Upper lobe of left lung (tissue), 6 donors: ENCODE measurements around the gene HMGN4. TPM values are rescaled to one million over a fixed set of nuclear protein-coding genes. Genes with fewer than 3 reads are reported as not detected.

ENCODE experiments used
- ATAC-seq, 2 donors: fragments of 200-7000 bp; cut with Tn5 transposase; one replicate each; pipeline ENCODE4 v1.9.1; 2022; ENCODE audit warnings: mild to moderate bottlenecking in 2 of 2, moderate library complexity in 2 of 2; ENCODE audit not compliant: low FRiP score in 2 of 2
- DNase-seq, 2 donors: peaks; one replicate each; pipeline ENCODE4 v3.0.0-alpha.2; 2019 to 2020
- H3K27ac ChIP-seq, 4 donors: fragments of 200-600 bp; sonication (generic); one replicate each; pipeline ENCODE4 v1.5.1; 2016 to 2019
- H3K27me3 ChIP-seq, 4 donors: fragments of 200-600 bp; sonication (generic); one replicate each; pipeline ENCODE4 v1.5.1; 2017 to 2019
- H3K36me3 ChIP-seq, 4 donors: fragments of 200-600 bp; sonication (generic); one replicate each; pipeline ENCODE4 v1.5.1; 2016 to 2019
- H3K4me1 ChIP-seq, 4 donors: fragments of 200-600 bp; sonication (generic); one replicate each; pipeline ENCODE4 v1.5.1; 2018 to 2019
- H3K4me3 ChIP-seq, 4 donors: fragments of 200-600 bp; sonication (generic); one replicate each; pipeline ENCODE4 v1.5.1; 2017 to 2019; ENCODE audit warnings: mild to moderate bottlenecking in 2 of 4, moderate library complexity in 1 of 4
- H3K9me3 ChIP-seq, 4 donors: fragments of 200-600 bp; sonication (generic); one replicate each; pipeline ENCODE4 v1.5.1; 2018 to 2019
- EP300 ChIP-seq, 4 donors: sonication (generic); formaldehyde crosslinking; IDR thresholded peaks; one replicate each; pipeline ENCODE4 v1.5.1; 2017; ENCODE audit warnings: antibody characterized with exemption in 4 of 4, control low read depth in 2 of 4
- POLR2A ChIP-seq, 4 donors: fragments of 450-650 bp; IDR thresholded peaks; one replicate each; pipeline ENCODE4 v1.5.1; 2016 to 2017; ENCODE audit warnings: antibody characterized with exemption in 4 of 4, mild to moderate bottlenecking in 2 of 4
- POLR2AphosphoS5 ChIP-seq, 2 donors: sonication (generic); formaldehyde crosslinking; IDR thresholded peaks; one replicate each; pipeline ENCODE4 v1.5.1; 2017; ENCODE audit warnings: antibody characterized with exemption in 2 of 2
- WGBS, 2 donors: methylation state at CpG; one replicate each; pipeline ENCODE4 v1.1.5; 2017 to 2018; 5-methylcytosine and 5-hydroxymethylcytosine counted together
- total RNA-seq, 6 donors: library from RNA; depleted of rRNA in 4 of 6; stranded (reverse); fragments of >200 nt in 4 of 6; gene quantifications; one replicate each; pipeline versions ENCODE4 v1.1.0 to v1.2.1, GENCODE V29; 2016 to 2021
- TF ChIP-seq, protein P1 (sequence below), 6 experiments: fragments of 450-650 bp in 4 of 6; fragments of 200-600 bp in 2 of 6; sonication (generic) in 2 of 6; IDR thresholded peaks; one replicate each; pipeline ENCODE4 v1.5.1; 2016 to 2019; ENCODE audit warnings: antibody characterized with exemption in 6 of 6
- donor health status: DM: no; HTN: no; CAD: no; lungs with moderate emphysema.
- donor health status: DM: no; HTN: yes; CAD: no; lungs with severe emphysema.

The HMGN4 gene
- total RNA-seq, 6 donors from 2014 or later = 35.6 to 76.7 (median 45.5) TPM

DNA sequence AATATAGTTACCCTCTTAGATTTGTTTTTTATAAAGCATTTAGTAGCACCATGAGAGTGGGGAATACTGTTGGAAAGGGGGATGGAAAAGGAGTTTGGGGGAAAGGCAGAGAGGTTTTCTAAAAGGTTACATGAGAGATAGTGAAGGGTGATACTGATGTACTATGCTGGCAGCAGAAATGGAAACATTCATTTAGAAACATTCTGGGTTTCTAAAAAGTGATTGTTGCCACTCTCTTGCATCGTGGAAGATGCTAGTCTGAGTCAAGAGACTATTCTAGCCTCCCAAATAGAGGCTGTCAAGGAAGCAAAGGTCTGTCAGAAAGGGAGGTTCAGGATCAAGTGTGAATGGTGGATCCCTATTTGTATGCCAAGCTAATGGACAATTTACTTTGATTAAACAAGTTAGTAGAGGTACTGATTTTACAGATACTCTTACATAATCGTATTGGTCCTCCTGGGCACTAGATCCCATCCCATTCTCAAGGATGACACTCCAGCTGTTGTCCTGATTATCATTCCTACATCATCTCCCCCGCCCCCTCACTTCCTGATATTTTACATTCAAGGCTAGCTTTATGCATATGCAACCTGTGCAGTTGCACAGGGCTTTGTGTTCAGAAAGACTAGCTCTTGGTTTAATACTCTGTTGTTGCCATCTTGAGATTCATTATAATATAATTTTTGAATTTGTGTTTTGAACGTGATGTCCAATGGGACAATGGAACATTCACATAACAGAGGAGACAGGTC, 43.2 kb downstream of the HMGN4 start:
- Histone ChIP-seq H3K4me1 (peaks cover 0 to 8% (median 6%) of the 10 kb centered on the region in 4 donors), H3K4me3 (no peak overlapping the region), H3K27me3 (no peaks in the 10 kb centered on the region), H3K27ac (no peak overlapping the region), H3K36me3 (no peaks in the 10 kb centered on the region), H3K9me3 (peaks cover 0 to 4% (median 0%) of the 10 kb centered on the region in 4 donors)
- no peak for TF ChIP-seq EP300 (IDR thresholded peaks at IDR 0.05)
- TF ChIP-seq POLR2AphosphoS5 (IDR thresholded peaks at IDR 0.05) = no peak
- no peak for TF ChIP-seq POLR2A (IDR thresholded peaks at IDR 0.05)
- TF ChIP-seq, protein P1, sequence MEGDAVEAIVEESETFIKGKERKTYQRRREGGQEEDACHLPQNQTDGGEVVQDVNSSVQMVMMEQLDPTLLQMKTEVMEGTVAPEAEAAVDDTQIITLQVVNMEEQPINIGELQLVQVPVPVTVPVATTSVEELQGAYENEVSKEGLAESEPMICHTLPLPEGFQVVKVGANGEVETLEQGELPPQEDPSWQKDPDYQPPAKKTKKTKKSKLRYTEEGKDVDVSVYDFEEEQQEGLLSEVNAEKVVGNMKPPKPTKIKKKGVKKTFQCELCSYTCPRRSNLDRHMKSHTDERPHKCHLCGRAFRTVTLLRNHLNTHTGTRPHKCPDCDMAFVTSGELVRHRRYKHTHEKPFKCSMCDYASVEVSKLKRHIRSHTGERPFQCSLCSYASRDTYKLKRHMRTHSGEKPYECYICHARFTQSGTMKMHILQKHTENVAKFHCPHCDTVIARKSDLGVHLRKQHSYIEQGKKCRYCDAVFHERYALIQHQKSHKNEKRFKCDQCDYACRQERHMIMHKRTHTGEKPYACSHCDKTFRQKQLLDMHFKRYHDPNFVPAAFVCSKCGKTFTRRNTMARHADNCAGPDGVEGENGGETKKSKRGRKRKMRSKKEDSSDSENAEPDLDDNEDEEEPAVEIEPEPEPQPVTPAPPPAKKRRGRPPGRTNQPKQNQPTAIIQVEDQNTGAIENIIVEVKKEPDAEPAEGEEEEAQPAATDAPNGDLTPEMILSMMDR (IDR thresholded peaks at IDR 0.05) = no peak
- DNase-seq (no peak), ATAC-seq (no peak)
- 54 to 69% methylated on average over 4 of the region's 4 CpGs for WGBS, 2 donors

DNA sequence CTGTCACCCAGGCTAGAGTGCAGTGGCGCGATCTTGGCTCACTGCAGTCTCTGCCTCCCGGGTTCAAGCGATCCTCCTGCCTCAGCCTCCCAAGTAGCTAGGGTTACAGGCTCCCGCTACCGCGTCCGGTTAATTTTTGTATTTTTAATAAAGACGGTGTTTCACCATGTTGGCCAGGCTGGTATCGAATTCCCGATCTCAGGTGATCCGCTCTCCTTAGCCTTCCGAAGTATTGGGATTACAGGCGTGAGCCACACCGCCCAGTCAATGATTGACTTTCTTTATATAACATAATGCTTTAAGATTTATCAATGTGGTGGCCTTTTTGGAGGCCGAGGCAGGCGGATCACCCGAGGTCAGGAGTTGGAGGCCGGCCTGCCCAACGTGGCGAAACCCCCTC, 50.8 kb downstream of the HMGN4 start:
- no peaks in the 10 kb centered on the region for H3K36me3 ChIP-seq
- peaks cover 0 to 8% (median 0%) of the 10 kb centered on the region in 4 donors for H3K27me3 ChIP-seq
- H3K27ac ChIP-seq = no peak overlapping the region
- no peaks in the 10 kb centered on the region for H3K9me3 ChIP-seq
- WGBS, 2 donors = 92 to 93% methylated on average over 21 of the region's 21 CpGs
- no peak for DNase-seq
- TF ChIP-seq POLR2A (IDR thresholded peaks at IDR 0.05) (no peak), EP300 (IDR thresholded peaks at IDR 0.05) (no peak), POLR2AphosphoS5 (IDR thresholded peaks at IDR 0.05) (no peak)
- TF ChIP-seq, protein P1 (IDR thresholded peaks at IDR 0.05) = no peak
- no peaks in the 10 kb centered on the region for H3K4me1 ChIP-seq
- ATAC-seq = no peak
- no peak overlapping the region for H3K4me3 ChIP-seq

DNA sequence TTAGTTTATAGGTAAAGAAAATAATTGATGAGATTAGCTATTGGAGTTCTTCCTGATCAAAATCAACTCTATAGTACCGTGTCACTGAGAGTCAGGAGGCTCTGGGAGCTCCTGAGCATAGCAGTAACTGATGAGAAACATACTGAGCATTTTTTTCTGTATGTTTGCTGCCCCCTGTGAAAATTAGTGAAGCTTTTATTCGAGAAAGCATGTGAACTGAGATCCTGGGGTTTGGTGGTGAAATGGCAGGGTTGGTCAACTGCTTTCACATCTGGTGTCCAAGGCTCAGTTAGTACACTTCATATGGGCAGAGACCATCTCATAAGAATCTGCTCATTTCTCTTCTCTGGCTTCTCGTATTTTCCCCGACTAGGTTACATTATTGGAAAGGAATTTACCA, 54.5 kb downstream of the HMGN4 start:
- no peak for ATAC-seq
- no peak overlapping the region for H3K27ac ChIP-seq
- WGBS, 2 donors = 46 to 64% methylated on average over 4 of the region's 4 CpGs
- H3K9me3 ChIP-seq = no peaks in the 10 kb centered on the region
- H3K4me1 ChIP-seq = peaks cover 6 to 25% (median 11%) of the 10 kb centered on the region in 4 donors
- H3K27me3 ChIP-seq = peaks cover 0 to 14% (median 0%) of the 10 kb centered on the region in 4 donors
- H3K4me3 ChIP-seq = no peak overlapping the region
- TF ChIP-seq, protein P1 (IDR thresholded peaks at IDR 0.05) = no peak
- TF ChIP-seq POLR2AphosphoS5 (IDR thresholded peaks at IDR 0.05) (no peak), POLR2A (IDR thresholded peaks at IDR 0.05) (no peak), EP300 (IDR thresholded peaks at IDR 0.05) (no peak)
- H3K36me3 ChIP-seq = no peaks in the 10 kb centered on the region
- no peak for DNase-seq

GRCh38 chr6:26593278-26594130, 55.3 kb downstream of the HMGN4 start:
- H3K36me3 ChIP-seq = peaks cover 0 to 7% (median 6%) of the 10 kb centered on the region in 4 donors
- no peaks in the 10 kb centered on the region for H3K9me3 ChIP-seq
- ATAC-seq (no peak), DNase-seq (no peak)
- WGBS, 2 donors = 34 to 41% methylated on average over 20 of the region's 20 CpGs
- H3K4me1 ChIP-seq = peaks cover 10 to 34% (median 17%) of the 10 kb centered on the region in 4 donors
- H3K27me3 ChIP-seq = peaks cover 0 to 14% (median 0%) of the 10 kb centered on the region in 4 donors
- TF ChIP-seq POLR2A (IDR thresholded peaks at IDR 0.05) (no peak), EP300 (IDR thresholded peaks at IDR 0.05) (no peak), POLR2AphosphoS5 (IDR thresholded peaks at IDR 0.05) (no peak)
- TF ChIP-seq, protein P1 (IDR thresholded peaks at IDR 0.05) = no peak
- H3K27ac ChIP-seq = no peak overlapping the region
- H3K4me3 ChIP-seq = no peak overlapping the region
